ENCODE measurements around the gene BRCA2. TPM values are rescaled to one million over a fixed set of nuclear protein-coding genes. Genes with fewer than 3 reads are reported as not detected.

The BRCA2 gene
- total RNA-seq, 6 experiments from 2014 or later: 0.46 to 4.0 (median 1.8) TPM

DNA sequence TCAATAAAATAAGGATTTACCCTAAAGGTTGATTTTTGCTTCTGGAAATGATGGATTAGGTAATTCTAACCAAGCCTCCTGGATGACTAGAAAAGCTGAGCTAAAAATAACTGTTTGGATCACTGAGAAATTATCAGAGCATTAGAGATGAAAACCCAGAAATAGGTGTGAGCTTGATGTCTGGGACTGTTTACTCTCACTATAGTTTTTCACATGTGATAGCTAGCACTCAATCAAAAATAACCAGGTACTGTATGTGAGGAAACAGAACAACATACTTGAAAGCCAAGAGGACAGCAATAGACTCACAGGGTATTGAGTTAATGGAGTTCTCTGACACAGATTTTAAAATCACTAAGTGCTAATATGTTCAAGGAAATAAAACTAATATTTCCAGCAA lies 9.7 kb upstream of the BRCA2 start:
- no peak for TF ChIP-seq POLR2A (IDR thresholded peaks at IDR 0.05)
- TF ChIP-seq, protein P1, sequence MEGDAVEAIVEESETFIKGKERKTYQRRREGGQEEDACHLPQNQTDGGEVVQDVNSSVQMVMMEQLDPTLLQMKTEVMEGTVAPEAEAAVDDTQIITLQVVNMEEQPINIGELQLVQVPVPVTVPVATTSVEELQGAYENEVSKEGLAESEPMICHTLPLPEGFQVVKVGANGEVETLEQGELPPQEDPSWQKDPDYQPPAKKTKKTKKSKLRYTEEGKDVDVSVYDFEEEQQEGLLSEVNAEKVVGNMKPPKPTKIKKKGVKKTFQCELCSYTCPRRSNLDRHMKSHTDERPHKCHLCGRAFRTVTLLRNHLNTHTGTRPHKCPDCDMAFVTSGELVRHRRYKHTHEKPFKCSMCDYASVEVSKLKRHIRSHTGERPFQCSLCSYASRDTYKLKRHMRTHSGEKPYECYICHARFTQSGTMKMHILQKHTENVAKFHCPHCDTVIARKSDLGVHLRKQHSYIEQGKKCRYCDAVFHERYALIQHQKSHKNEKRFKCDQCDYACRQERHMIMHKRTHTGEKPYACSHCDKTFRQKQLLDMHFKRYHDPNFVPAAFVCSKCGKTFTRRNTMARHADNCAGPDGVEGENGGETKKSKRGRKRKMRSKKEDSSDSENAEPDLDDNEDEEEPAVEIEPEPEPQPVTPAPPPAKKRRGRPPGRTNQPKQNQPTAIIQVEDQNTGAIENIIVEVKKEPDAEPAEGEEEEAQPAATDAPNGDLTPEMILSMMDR (IDR thresholded peaks at IDR 0.05): no peak
- H3K4me1 ChIP-seq: peaks cover 0 to 8% (median 0%) of the 10 kb centered on the region in 4 donors
- no peaks in the 10 kb centered on the region for H3K36me3 ChIP-seq
- H3K27me3 ChIP-seq: no peaks in the 10 kb centered on the region
- no peaks in the 10 kb centered on the region for H3K9me3 ChIP-seq
- no peak for ATAC-seq
- intact Hi-C loops (cut with DNase I): no loop called here
- H3K27ac ChIP-seq: no peak overlapping the region
- H3K4me3 ChIP-seq: no peak overlapping the region
- DNase-seq: no peak

DNA sequence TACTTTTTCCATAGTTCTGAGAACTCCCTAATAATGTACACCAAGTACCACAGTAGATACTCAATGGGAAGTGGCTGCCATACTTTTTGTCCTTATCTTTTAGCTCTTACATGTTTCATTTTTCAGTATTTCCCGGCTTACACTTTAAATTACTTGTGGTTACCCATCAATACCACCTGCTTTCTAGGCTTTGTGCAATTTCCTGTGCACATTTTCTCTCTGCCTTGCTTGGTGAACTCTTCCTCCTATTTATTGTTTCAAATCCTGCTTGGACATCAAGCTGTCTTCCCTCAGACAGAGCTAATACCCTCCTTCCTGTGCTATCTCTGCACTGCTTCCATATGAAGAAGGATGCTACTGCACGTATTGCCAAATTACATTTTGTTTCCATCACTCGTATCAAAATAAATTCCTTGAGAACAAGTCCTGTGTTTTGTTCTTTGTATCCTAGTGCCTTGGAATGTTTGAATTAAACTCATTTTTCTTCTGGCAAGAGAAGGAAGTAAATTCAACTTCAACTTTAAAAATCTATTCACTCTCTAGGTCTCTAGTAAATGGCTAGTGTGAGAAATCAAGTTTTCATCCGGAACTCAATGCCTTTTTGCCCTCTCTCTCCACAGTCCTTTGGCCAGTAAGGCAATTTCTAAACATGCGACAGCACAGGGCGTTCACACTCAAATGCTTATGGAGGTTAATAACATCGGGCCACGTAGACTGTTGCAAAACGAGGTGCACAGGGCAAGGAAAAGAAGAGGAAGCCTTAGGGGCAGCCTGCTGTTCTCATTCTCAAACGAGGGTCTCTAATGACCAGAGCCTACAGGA lies 5.8 kb upstream of the BRCA2 start:
- Histone ChIP-seq H3K4me3 (peak overlapping the region in 2 of 3 donors; percentile 33 to 40), H3K27me3 (no peaks in the 10 kb centered on the region), H3K9me3 (no peaks in the 10 kb centered on the region), H3K4me1 (peaks cover 0 to 8% (median 0%) of the 10 kb centered on the region in 4 donors), H3K27ac (peak overlapping the region in 1 of 3 donors; percentile 20), H3K36me3 (no peaks in the 10 kb centered on the region)
- intact Hi-C loops (cut with DNase I): no loop called here
- DNase-seq (peak in 1 of 3 donors; percentile 62), ATAC-seq (peak; percentile 82 to 87 (median 86))
- WGBS (ENCODE audit: insufficient coverage, low coverage, low lambda C conversion rate, missing lambda C conversion rate): 10% methylated on average over 10 of the region's 10 CpGs
- TF ChIP-seq, protein P1 (IDR thresholded peaks at IDR 0.05): no peak
- no peak for TF ChIP-seq POLR2A (IDR thresholded peaks at IDR 0.05)

DNA sequence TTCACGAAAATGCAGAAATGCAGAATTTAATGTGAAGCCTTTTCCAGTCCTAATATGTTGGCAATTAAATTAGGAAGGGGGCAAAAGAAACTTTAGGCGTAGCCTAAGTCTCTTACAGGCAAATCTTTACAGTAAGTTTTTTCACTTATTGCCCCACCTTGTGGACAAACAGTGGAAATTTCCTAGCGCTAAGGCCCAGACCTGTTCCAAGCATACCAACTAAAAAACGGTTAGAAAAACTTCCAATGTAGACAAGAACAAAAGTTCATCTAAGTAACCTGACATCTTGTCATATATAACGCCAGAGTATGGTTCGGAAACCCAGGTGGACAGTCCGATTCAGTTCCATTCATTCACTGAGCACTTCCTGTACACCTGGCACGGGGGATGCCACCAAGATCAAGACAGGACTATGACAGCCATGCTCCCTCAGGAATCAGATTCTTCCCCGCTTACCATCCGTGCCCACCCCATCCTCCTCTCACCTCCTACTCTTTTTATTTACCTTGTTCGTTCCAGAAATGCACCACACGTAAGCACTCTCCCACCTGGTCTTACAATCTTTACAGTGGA lies 5.1 kb upstream of the BRCA2 start:
- no peaks in the 10 kb centered on the region for H3K36me3 ChIP-seq
- ATAC-seq (peak; percentile 86 to 92 (median 90)), DNase-seq (no peak)
- no peaks in the 10 kb centered on the region for H3K9me3 ChIP-seq
- 25% methylated on average over 10 of the region's 12 CpGs for WGBS (ENCODE audit: insufficient coverage, low coverage, low lambda C conversion rate, missing lambda C conversion rate)
- H3K27ac ChIP-seq: peak overlapping the region in 1 of 3 donors; percentile 20
- peak overlapping the region in 2 of 3 donors; percentile 33 to 40 for H3K4me3 ChIP-seq
- no peak for TF ChIP-seq POLR2A (IDR thresholded peaks at IDR 0.05)
- TF ChIP-seq, protein P1 (IDR thresholded peaks at IDR 0.05): peak; percentile 71 to 88 (median 78)
- peaks cover 0 to 8% (median 0%) of the 10 kb centered on the region in 4 donors for H3K4me1 ChIP-seq
- intact Hi-C loops (cut with DNase I): no loop called here
- H3K27me3 ChIP-seq: no peaks in the 10 kb centered on the region

DNA sequence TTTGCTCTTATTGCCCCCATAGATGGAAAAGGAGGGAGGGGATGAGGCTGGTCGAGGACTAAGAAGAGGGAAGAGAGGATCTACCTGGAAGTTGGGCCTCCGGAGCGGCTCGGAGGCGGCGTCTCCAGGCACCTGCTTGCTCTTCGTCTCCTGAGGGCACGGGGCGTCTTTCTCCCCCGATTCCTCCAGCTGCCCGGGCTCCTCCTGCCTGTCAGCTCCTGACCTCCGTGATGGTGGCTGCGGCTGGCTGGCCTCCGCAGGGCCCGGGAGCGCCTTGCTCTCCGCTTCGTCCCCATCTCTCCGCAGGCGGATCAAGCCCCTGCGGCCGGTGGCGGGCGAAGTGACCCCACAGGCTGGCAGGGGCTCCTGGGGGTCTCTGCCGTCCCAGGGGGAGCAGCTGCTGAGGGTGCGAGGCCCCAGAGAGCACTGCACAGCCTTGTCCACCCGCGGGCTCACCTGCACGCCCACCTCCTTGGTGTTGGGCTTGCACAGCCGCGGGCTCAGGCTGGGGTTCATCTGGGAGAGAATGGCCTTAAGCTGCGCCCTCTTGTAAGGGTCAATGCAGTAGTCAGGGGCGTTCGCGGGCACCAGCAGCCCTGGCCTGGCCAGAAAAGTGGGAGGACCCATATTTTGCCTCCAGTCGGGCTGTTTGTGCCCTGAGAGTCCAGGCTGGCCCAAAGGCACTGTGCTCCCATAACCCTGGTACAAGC lies 4.0 kb upstream of the BRCA2 start:
- Histone ChIP-seq H3K27me3 (no peaks in the 10 kb centered on the region), H3K9me3 (no peaks in the 10 kb centered on the region), H3K27ac (no peak overlapping the region), H3K4me1 (peaks cover 0 to 8% (median 0%) of the 10 kb centered on the region in 4 donors), H3K36me3 (no peaks in the 10 kb centered on the region), H3K4me3 (no peak overlapping the region)
- WGBS (ENCODE audit: insufficient coverage, low coverage, low lambda C conversion rate, missing lambda C conversion rate): 94% methylated on average over 14 of the region's 36 CpGs
- TF ChIP-seq POLR2A (IDR thresholded peaks at IDR 0.05): no peak
- TF ChIP-seq, protein P1 (IDR thresholded peaks at IDR 0.05): no peak
- intact Hi-C loops (cut with DNase I): no loop called here
- DNase-seq: no peak
- no peak for ATAC-seq

All from right lobe of liver (tissue), 6 donors.